ENCODE data around the gene HOXB8. TPM values are rescaled to one million over a fixed set of nuclear protein-coding genes. Genes with fewer than 3 reads are reported as not detected.

HOXB8 gene
- total RNA-seq, 1 experiment from 2014 or later: not detected

DNA sequence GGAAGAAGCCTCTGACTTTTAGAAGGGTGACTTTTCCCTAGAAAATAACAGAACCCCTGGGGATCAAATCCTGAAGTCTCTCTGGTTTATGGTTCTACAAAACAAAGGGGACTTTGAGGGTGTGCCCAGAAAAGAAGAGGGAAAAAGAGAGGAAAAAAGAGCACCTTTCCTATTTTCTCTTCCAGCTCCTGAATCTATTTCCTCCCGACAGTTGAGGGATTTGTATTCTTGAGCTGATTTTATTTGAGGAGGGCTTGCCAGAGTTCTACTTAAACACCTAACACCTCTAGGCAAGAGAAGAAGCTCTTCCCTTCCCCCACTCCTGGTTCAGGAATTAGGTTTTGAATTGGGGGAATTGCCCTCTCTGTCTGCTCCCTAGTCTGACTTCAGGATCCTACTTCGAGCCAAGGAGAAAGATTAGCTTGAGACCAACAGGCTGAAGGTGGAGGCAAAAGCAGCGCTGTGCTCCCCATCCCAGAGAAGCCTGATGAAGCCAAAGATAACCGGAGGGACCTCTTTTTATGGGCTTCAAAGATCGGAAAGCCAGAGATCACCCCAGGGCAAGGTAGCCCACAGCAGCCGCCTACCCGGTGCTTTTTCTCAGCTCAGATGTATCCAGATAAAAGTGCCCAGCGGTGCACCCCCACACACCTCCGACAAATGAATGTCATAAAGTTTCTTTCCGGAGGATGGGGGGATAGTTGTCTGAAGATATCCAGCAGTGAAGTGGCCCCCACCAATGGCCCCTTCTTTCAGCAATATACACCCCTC, 25.8 kb downstream of the HOXB8 start:
- Histone ChIP-seq H3K9ac (ENCODE audit: low read length) (no peak overlapping the region), H2AFZ (ENCODE audit: low read length) (no peak overlapping the region), H3F3A (ENCODE audit: low read length, unreplicated experiment) (no peaks in the 10 kb centered on the region), H3K4me3 (ENCODE audit: low read length) (no peak overlapping the region), H3K79me2 (ENCODE audit: low read length) (0 out of 2 replicates have a peak, but pooled peaks cover under 1% of the 10 kb centered on the region), H3K27me3 (ENCODE audit: low read length) (no peaks in the 10 kb centered on the region), H3K27ac (ENCODE audit: low read length) (no peak overlapping the region), H3K4me2 (ENCODE audit: low read length) (no peak overlapping the region), H3K9me2 (replicated peaks; ENCODE audit: low read length) (no peaks in the 10 kb centered on the region), H3K9me3 (ENCODE audit: low read length) (no peaks in the 10 kb centered on the region), H4K20me1 (ENCODE audit: low read length) (no peaks in the 10 kb centered on the region), H3K4me1 (ENCODE audit: insufficient read depth, low read length) (peaks cover 18% of the 10 kb centered on the region), H3K36me3 (ENCODE audit: low read depth, low read length) (no peaks in the 10 kb centered on the region)
- DNase-seq: no peak
- intact Hi-C loops (cut with micrococcal nuclease): no loop called here
- TF ChIP-seq, protein P1, sequence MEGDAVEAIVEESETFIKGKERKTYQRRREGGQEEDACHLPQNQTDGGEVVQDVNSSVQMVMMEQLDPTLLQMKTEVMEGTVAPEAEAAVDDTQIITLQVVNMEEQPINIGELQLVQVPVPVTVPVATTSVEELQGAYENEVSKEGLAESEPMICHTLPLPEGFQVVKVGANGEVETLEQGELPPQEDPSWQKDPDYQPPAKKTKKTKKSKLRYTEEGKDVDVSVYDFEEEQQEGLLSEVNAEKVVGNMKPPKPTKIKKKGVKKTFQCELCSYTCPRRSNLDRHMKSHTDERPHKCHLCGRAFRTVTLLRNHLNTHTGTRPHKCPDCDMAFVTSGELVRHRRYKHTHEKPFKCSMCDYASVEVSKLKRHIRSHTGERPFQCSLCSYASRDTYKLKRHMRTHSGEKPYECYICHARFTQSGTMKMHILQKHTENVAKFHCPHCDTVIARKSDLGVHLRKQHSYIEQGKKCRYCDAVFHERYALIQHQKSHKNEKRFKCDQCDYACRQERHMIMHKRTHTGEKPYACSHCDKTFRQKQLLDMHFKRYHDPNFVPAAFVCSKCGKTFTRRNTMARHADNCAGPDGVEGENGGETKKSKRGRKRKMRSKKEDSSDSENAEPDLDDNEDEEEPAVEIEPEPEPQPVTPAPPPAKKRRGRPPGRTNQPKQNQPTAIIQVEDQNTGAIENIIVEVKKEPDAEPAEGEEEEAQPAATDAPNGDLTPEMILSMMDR (conservative IDR thresholded peaks at IDR 0.05; ENCODE audit: low read depth, low read length): no peak
- TF ChIP-seq EZH2 (IDR thresholded peaks at IDR 0.05; ENCODE audit: low read length, unreplicated experiment): no peak
- TF ChIP-seq EZH2phosphoT487 (IDR thresholded peaks at IDR 0.05; ENCODE audit: borderline replicate concordance, low read length): no peak
- no TSS peak for BruUV-seq (replicated peaks)
- ATAC-seq: no peak
- ChIA-PET POLR2A (ENCODE audit: unreplicated experiment) (no interaction called here), CTCF (interaction anchor here (1.6 kb wide), 1 partner anchor 255 kb away, joined by 3 read pairs; no protein-coding TSS in a partner anchor)

DNA sequence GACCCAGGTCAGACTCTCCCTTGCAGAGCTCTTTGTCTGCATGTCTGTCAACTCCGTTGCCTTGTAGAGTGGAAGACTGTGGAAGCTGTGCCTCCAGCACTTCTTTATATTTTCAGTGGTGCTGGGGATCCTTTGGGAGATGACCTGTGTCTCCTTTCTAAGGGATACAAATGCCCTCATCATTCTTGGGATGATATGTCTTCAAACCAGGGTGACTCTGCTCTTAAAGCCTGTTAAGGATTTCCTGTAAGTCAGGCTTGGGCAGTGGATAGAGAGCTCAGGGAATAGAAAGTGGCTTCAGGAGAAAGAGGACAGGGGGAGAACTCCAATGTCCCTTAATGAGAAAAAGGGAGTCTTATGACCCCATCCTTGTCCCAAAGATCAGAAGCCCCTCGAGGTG, 26.6 kb downstream of the HOXB8 start:
- intact Hi-C loops (cut with micrococcal nuclease): no loop called here
- no peak for ATAC-seq
- Histone ChIP-seq H3K9ac (ENCODE audit: low read length) (no peak overlapping the region), H4K20me1 (ENCODE audit: low read length) (no peaks in the 10 kb centered on the region), H3K4me1 (ENCODE audit: insufficient read depth, low read length) (peaks cover 22% of the 10 kb centered on the region), H3K9me3 (ENCODE audit: low read length) (no peaks in the 10 kb centered on the region), H3F3A (ENCODE audit: low read length, unreplicated experiment) (no peaks in the 10 kb centered on the region), H2AFZ (ENCODE audit: low read length) (no peak overlapping the region), H3K79me2 (ENCODE audit: low read length) (0 out of 2 replicates have a peak, but pooled peaks cover 6% of the 10 kb centered on the region), H3K27ac (ENCODE audit: low read length) (no peak overlapping the region), H3K27me3 (ENCODE audit: low read length) (no peaks in the 10 kb centered on the region), H3K36me3 (ENCODE audit: low read depth, low read length) (no peaks in the 10 kb centered on the region), H3K9me2 (replicated peaks; ENCODE audit: low read length) (no peaks in the 10 kb centered on the region), H3K4me2 (ENCODE audit: low read length) (no peak overlapping the region), H3K4me3 (ENCODE audit: low read length) (no peak overlapping the region)
- BruUV-seq (replicated peaks): no TSS peak
- TF ChIP-seq EZH2phosphoT487 (IDR thresholded peaks at IDR 0.05; ENCODE audit: borderline replicate concordance, low read length) (no peak), EZH2 (IDR thresholded peaks at IDR 0.05; ENCODE audit: low read length, unreplicated experiment) (no peak)
- TF ChIP-seq, protein P1 (conservative IDR thresholded peaks at IDR 0.05; ENCODE audit: low read depth, low read length): no peak
- CTCF ChIA-PET: interaction anchor here (1.6 kb wide), 1 partner anchor 255 kb away, joined by 3 read pairs; no protein-coding TSS in a partner anchor
- no peak for DNase-seq
- POLR2A ChIA-PET (ENCODE audit: unreplicated experiment): no interaction called here

DNA sequence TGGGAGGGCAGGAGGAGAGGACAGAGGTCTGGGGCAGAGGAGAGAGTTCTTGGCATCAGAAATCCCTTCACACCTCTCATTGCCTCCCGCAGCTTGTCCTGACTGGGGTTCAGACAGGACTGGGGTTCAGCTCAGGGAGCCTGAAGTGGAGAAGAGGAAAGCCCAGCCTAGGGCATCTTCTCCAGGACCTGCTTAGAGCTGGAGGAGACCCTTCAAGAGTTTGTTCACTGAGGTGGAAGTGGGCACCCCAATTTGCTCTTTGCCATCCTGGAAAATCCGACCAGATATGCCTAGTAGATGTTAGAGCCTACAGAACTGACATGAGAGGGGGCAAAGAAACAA, 27.0 kb downstream of the HOXB8 start:
- Histone ChIP-seq H3K9ac (ENCODE audit: low read length) (no peak overlapping the region), H2AFZ (ENCODE audit: low read length) (no peak overlapping the region), H3K4me2 (ENCODE audit: low read length) (no peak overlapping the region), H3K4me1 (ENCODE audit: insufficient read depth, low read length) (peaks cover 22% of the 10 kb centered on the region), H3K4me3 (ENCODE audit: low read length) (no peak overlapping the region), H3K9me3 (ENCODE audit: low read length) (no peaks in the 10 kb centered on the region), H3K27ac (ENCODE audit: low read length) (no peak overlapping the region), H4K20me1 (ENCODE audit: low read length) (no peaks in the 10 kb centered on the region), H3K36me3 (ENCODE audit: low read depth, low read length) (no peaks in the 10 kb centered on the region), H3F3A (ENCODE audit: low read length, unreplicated experiment) (no peaks in the 10 kb centered on the region), H3K9me2 (replicated peaks; ENCODE audit: low read length) (no peaks in the 10 kb centered on the region), H3K79me2 (ENCODE audit: low read length) (0 out of 2 replicates have a peak, but pooled peaks cover 6% of the 10 kb centered on the region), H3K27me3 (ENCODE audit: low read length) (no peaks in the 10 kb centered on the region)
- no peak for ATAC-seq
- no peak for DNase-seq
- POLR2A ChIA-PET (ENCODE audit: unreplicated experiment): interaction anchor here (0.5 to 1.1 kb wide), 2 partner anchors 116 to 323 kb away, joined by 3 to 5 read pairs; no protein-coding TSS in a partner anchor
- TF ChIP-seq, protein P1 (conservative IDR thresholded peaks at IDR 0.05; ENCODE audit: low read depth, low read length): no peak
- no peak for TF ChIP-seq EZH2 (IDR thresholded peaks at IDR 0.05; ENCODE audit: low read length, unreplicated experiment)
- TF ChIP-seq EZH2phosphoT487 (IDR thresholded peaks at IDR 0.05; ENCODE audit: borderline replicate concordance, low read length): no peak
- CTCF ChIA-PET: interaction anchor here (1.0 to 1.6 kb wide), 3 partner anchors 131 to 254 kb away, joined by 3 read pairs; no protein-coding TSS in a partner anchor
- intact Hi-C loops (cut with micrococcal nuclease): no loop called here
- no TSS peak for BruUV-seq (replicated peaks)

Data from PC-3 (cell line).